Caki2 (cell line): ENCODE measurements around the gene NOS3. TPM values are rescaled to one million over a fixed set of nuclear protein-coding genes. Genes with fewer than 3 reads are reported as not detected.

ENCODE experiments used
- DNase-seq: peaks from one replicate; pipeline ENCODE4 v3.0.0-alpha.2; 2015; ENCODE audit warnings: low read depth
- in situ Hi-C: cut with HindIII; loops from 2 replicates; pipeline ENCODE4 v1.10.0; 2016; ENCODE audit warnings: low sequenced_read_pairs, low pct_unique_long_range_greater_than_20kb, mixed read lengths
- total RNA-seq: library from RNA; depleted of rRNA; stranded (reverse); fragments of >200 nt; shearing (Covaris generic); gene quantifications from 2 replicates; pipeline ENCODE4 v1.2.3, GENCODE V29; 2014; ENCODE audit warnings: low replicate concordance

The NOS3 gene
- total RNA-seq, 1 experiment from 2014 or later = 12.0 TPM

GRCh38 chr7:150992833-150993302, 2.1 kb downstream of the NOS3 start:
- in situ Hi-C loops = no loop called here
- no peak for DNase-seq

- DNase-seq = no peak
- in situ Hi-C loops = no loop called here
Measured at GRCh38 chr7:150993511-150993910, 2.7 kb downstream of the NOS3 start.

- in situ Hi-C loops = no loop called here
- DNase-seq = no peak
Measured at GRCh38 chr7:150994141-150994837, 3.5 kb downstream of the NOS3 start.

- in situ Hi-C loops = no loop called here
- DNase-seq = no peak
Measured at GRCh38 chr7:150994838-150995510, 4.2 kb downstream of the NOS3 start.

GRCh38 chr7:150996376-150997074, 5.7 kb downstream of the NOS3 start:
- no peak for DNase-seq
- in situ Hi-C loops = no loop called here

- in situ Hi-C loops = no loop called here
- DNase-seq = no peak
Measured at GRCh38 chr7:150997075-150997511, 6.3 kb downstream of the NOS3 start.

GRCh38 chr7:150997817-150998216, 7.0 kb downstream of the NOS3 start:
- in situ Hi-C loops = no loop called here
- no peak for DNase-seq

GRCh38 chr7:150998341-150998740, 7.5 kb downstream of the NOS3 start:
- in situ Hi-C loops = no loop called here
- DNase-seq = no peak

GRCh38 chr7:150999001-150999400, 8.2 kb downstream of the NOS3 start:
- DNase-seq = no peak
- in situ Hi-C loops = no loop called here

GRCh38 chr7:150999497-151000230, 8.8 kb downstream of the NOS3 start:
- in situ Hi-C loops = no loop called here

GRCh38 chr7:151000897-151001495, 10.2 kb downstream of the NOS3 start:
- no peak for DNase-seq
- in situ Hi-C loops = no loop called here

More at GRCh38 chr7:150999497-151000230, 8.8 kb downstream of the NOS3 start:
- no peak for DNase-seq

GRCh38 chr7:151001546-151001945, 10.7 kb downstream of the NOS3 start:
- in situ Hi-C loops = no loop called here
- DNase-seq = no peak

GRCh38 chr7:151003572-151003971, 12.8 kb downstream of the NOS3 start:
- no peak for DNase-seq
- in situ Hi-C loops = no loop called here

- DNase-seq = no peak
- in situ Hi-C loops = no loop called here
Measured at GRCh38 chr7:151005566-151005965, 14.7 kb downstream of the NOS3 start.

GRCh38 chr7:151006590-151007300, 15.9 kb downstream of the NOS3 start:
- no peak for DNase-seq

GRCh38 chr7:151007469-151007898, 16.7 kb downstream of the NOS3 start:
- in situ Hi-C loops = no loop called here
- no peak for DNase-seq

More at GRCh38 chr7:151006590-151007300, 15.9 kb downstream of the NOS3 start:
- in situ Hi-C loops = no loop called here

GRCh38 chr7:151008143-151008510, 17.3 kb downstream of the NOS3 start:
- in situ Hi-C loops = no loop called here
- DNase-seq = no peak
